IMR-90 (cell line): ENCODE measurements around the gene IGFBP6. TPM values are rescaled to one million over a fixed set of nuclear protein-coding genes. Genes with fewer than 3 reads are reported as not detected.
A peak's percentile ranks its signal among the peaks of the same experiment; 100 is the strongest.

Source experiments
- ATAC-seq: fragments of 200-7000 bp; cut with Tn5 transposase; 2 replicates; pipeline ENCODE4 v1.9.1; 2020; ENCODE audit warnings: low read depth, mild to moderate bottlenecking, moderate library complexity
- BruUV-seq: library from RNA; stranded (reverse); fragments of 400-500 nt; replicated peaks from 2 replicates; lab custom pipeline; 2021; lab: Mats Ljungman, UMichigan
- CTCF ChIA-PET: fragments of 300-600 bp; formaldehyde crosslinking; extraction: SDS; loops from one replicate; lab custom pipeline; 2021; ENCODE audit warnings: antibody characterized with exemption; lab: Yijun Ruan, JAX
- POLR2A ChIA-PET: fragments of 300-600 bp; sonication (Branson Sonifier 250); formaldehyde crosslinking; loops from one replicate; lab custom pipeline; 2022; ENCODE audit warnings: antibody characterized with exemption; ENCODE audit not compliant: unreplicated experiment; lab: Charles Lee
- DNase-seq: peaks from one replicate; pipeline ENCODE4 v3.0.0; 2013
- H2AFZ ChIP-seq: replicated peaks from 2 replicates; pipeline ENCODE3; 2013; ENCODE audit warnings: low read length, mild to moderate bottlenecking; ENCODE audit not compliant: poor library complexity
- H2AK5ac ChIP-seq: 2 replicates; pipeline ENCODE4 v1.6.1; 2013; ENCODE audit warnings: low read depth, low read length, inconsistent platforms
- H2AK9ac ChIP-seq: replicated peaks from 2 replicates; pipeline ENCODE3; 2013; ENCODE audit warnings: mild to moderate bottlenecking, low read depth, low read length, moderate library complexity; ENCODE audit not compliant: poor library complexity
- H2BK120ac ChIP-seq: 2 replicates; pipeline ENCODE4 v1.6.1; 2013; ENCODE audit warnings: low read depth, low read length, inconsistent platforms
- H2BK15ac ChIP-seq: 3 replicates; pipeline ENCODE4 v1.6.1; 2013; ENCODE audit warnings: low read depth, low read length, inconsistent platforms
- H2BK20ac ChIP-seq: 2 replicates; pipeline ENCODE4 v1.6.1; 2013; ENCODE audit warnings: low read depth, mild to moderate bottlenecking, inconsistent platforms, low read length, moderate library complexity
- H2BK5ac ChIP-seq: 2 replicates; pipeline ENCODE4 v1.6.1; 2013; ENCODE audit warnings: mild to moderate bottlenecking, low read depth, low read length, inconsistent platforms; ENCODE audit not compliant: poor library complexity, severe bottlenecking
- H3K14ac ChIP-seq: replicated peaks from 2 replicates; pipeline ENCODE4 v1.6.1; 2013; ENCODE audit warnings: low read depth, low read length, inconsistent platforms
- H3K18ac ChIP-seq: 2 replicates; pipeline ENCODE4 v1.6.1; 2013; ENCODE audit warnings: low read depth, low read length, control low read depth
- H3K23ac ChIP-seq: 2 replicates; pipeline ENCODE4 v1.6.1; 2013; ENCODE audit warnings: low read depth, low read length, inconsistent platforms
- H3K27ac ChIP-seq: 2 replicates; pipeline ENCODE4 v1.5.1; 2013; ENCODE audit warnings: mild to moderate bottlenecking, control low read depth, low read length; ENCODE audit not compliant: insufficient read depth
- H3K27me3 ChIP-seq: 2 replicates; pipeline ENCODE4 v1.6.1; 2013; ENCODE audit warnings: low read length; ENCODE audit not compliant: control insufficient read depth, insufficient read depth
- H3K36me3 ChIP-seq: 2 replicates; pipeline ENCODE4 v1.6.1; 2013; ENCODE audit warnings: low read length, mixed read lengths; ENCODE audit not compliant: control insufficient read depth, insufficient read depth
- H3K4ac ChIP-seq: 2 replicates; pipeline ENCODE4 v1.6.1; 2013; ENCODE audit warnings: low read depth, low read length, inconsistent platforms
- H3K4me1 ChIP-seq: 2 replicates; pipeline ENCODE4 v1.6.1; 2013; ENCODE audit warnings: low read length, mixed read lengths; ENCODE audit not compliant: control insufficient read depth, insufficient read depth
- H3K4me2 ChIP-seq: 2 replicates; pipeline ENCODE4 v1.6.1; 2013; ENCODE audit warnings: low read depth, mild to moderate bottlenecking, control low read depth, low read length, moderate library complexity
- H3K4me3 ChIP-seq: 2 replicates; pipeline ENCODE4 v1.5.1; 2013; ENCODE audit warnings: low read depth, mild to moderate bottlenecking, control low read depth, low read length, moderate library complexity; ENCODE audit not compliant: insufficient read depth
- H3K56ac ChIP-seq: 2 replicates; pipeline ENCODE4 v1.6.1; 2013; ENCODE audit warnings: low read length, inconsistent platforms; ENCODE audit not compliant: insufficient read depth; ENCODE audit errors: extremely low read depth
- H3K79me1 ChIP-seq, 2 experiments: 2 replicates each; pipeline ENCODE4 v1.6.1; 2013; ENCODE audit warnings: low read length in 2 of 2, inconsistent platforms in 1 of 2, low read depth in 1 of 2
- H3K9ac ChIP-seq: 2 replicates; pipeline ENCODE4 v1.6.1; 2013; ENCODE audit warnings: low read depth, low read length, control low read depth
- H3K9me1 ChIP-seq: 2 replicates; pipeline ENCODE4 v1.6.1; 2013; ENCODE audit warnings: low read length, inconsistent platforms; ENCODE audit not compliant: insufficient read depth
- H3K9me3 ChIP-seq: 2 replicates; pipeline ENCODE4 v1.6.1; 2013; ENCODE audit warnings: low read length; ENCODE audit not compliant: control insufficient read depth, insufficient read depth
- H4K20me1 ChIP-seq: 2 replicates; pipeline ENCODE4 v1.6.1; 2013; ENCODE audit warnings: low read length, inconsistent platforms; ENCODE audit not compliant: insufficient read depth
- H4K5ac ChIP-seq: 2 replicates; pipeline ENCODE4 v1.6.1; 2013; ENCODE audit warnings: mild to moderate bottlenecking, low read depth, low read length, control low read depth
- H4K8ac ChIP-seq, 2 experiments: 2 replicates each; pipeline ENCODE4 v1.6.1; 2013; ENCODE audit warnings: low read depth in 2 of 2, low read length in 2 of 2, control low read depth in 1 of 2, inconsistent platforms in 1 of 2
- H4K91ac ChIP-seq: 2 replicates; pipeline ENCODE4 v1.6.1; 2013; ENCODE audit warnings: low read depth, low read length, inconsistent platforms; ENCODE audit not compliant: insufficient read depth
- CEBPB ChIP-seq: IDR thresholded peaks from 2 replicates; pipeline ENCODE4 v1.6.1; 2012; ENCODE audit warnings: low read depth, low read length, improper control_type of control experiment
- CHD1 ChIP-seq: IDR thresholded peaks from 2 replicates; pipeline ENCODE4 v1.6.1; 2012; ENCODE audit warnings: low read depth, low read length, improper control_type of control experiment
- FOS ChIP-seq: fragments of 150-350 bp; IDR thresholded peaks from 2 replicates; pipeline ENCODE4 v1.6.1; 2016; ENCODE audit warnings: low read depth, low read length
- MAFK ChIP-seq: IDR thresholded peaks from 2 replicates; pipeline ENCODE4 v1.6.1; 2012; ENCODE audit warnings: low read depth, low read length, improper control_type of control experiment
- MAZ ChIP-seq: IDR thresholded peaks from 2 replicates; pipeline ENCODE4 v1.6.1; 2012; ENCODE audit warnings: low read depth, mild to moderate bottlenecking, low read length, improper control_type of control experiment, moderate library complexity, borderline replicate concordance
- MXI1 ChIP-seq: IDR thresholded peaks from 2 replicates; pipeline ENCODE4 v1.6.1; 2012; ENCODE audit warnings: low read depth, mild to moderate bottlenecking, low read length, moderate library complexity, borderline replicate concordance
- NFE2L2 ChIP-seq: fragments of 150-350 bp; IDR thresholded peaks from 2 replicates; pipeline ENCODE4 v1.6.1; 2016; ENCODE audit warnings: low read depth, mild to moderate bottlenecking, low read length
- POLR2A ChIP-seq: IDR thresholded peaks from 2 replicates; pipeline ENCODE4 v1.6.1; 2012; ENCODE audit warnings: mild to moderate bottlenecking, low read depth, low read length
- RAD21 ChIP-seq: IDR thresholded peaks from 2 replicates; pipeline ENCODE4 v1.6.1; 2012; ENCODE audit warnings: low read length, improper control_type of control experiment
- RCOR1 ChIP-seq: IDR thresholded peaks from 2 replicates; pipeline ENCODE4 v1.6.1; 2012; ENCODE audit warnings: mild to moderate bottlenecking, low read length, improper control_type of control experiment; ENCODE audit not compliant: insufficient replicate concordance
- RFX5 ChIP-seq: IDR thresholded peaks from 2 replicates; pipeline ENCODE4 v1.8.0; 2012; ENCODE audit warnings: low read depth, mild to moderate bottlenecking, low read length, moderate library complexity
- SMC3 ChIP-seq: fragments of 150-350 bp; IDR thresholded peaks from 2 replicates; pipeline ENCODE4 v1.6.1; 2016; ENCODE audit warnings: low read depth, mild to moderate bottlenecking, antibody characterized with exemption, low read length, moderate library complexity
- WGBS, 2 experiments: methylation state at CpG; one replicate each; pipeline versions ENCODE4 v1.1.5 to v1.1.7; 2013; ENCODE audit warnings: missing lambda C conversion rate in 2 of 2; ENCODE audit not compliant: insufficient read length in 1 of 2; ENCODE audit errors: extremely low coverage in 2 of 2; 5-methylcytosine and 5-hydroxymethylcytosine counted together
- dilution Hi-C: fragments of 300-500 bp; cut with HindIII; formaldehyde crosslinking; loops from one replicate; pipeline ENCODE4 v1.14.3; 2018; ENCODE audit warnings: low sequenced_read_pairs; ENCODE audit not compliant: unreplicated experiment
- in situ Hi-C: fragments of 300-500 bp; cut with MboI; formaldehyde crosslinking; loops from 3 replicates; pipeline ENCODE4 v1.14.3; 2019; ENCODE audit warnings: low sequenced_read_pairs, inconsistent platforms, mixed read lengths
- intact Hi-C: fragments of 100-400 bp; cut with micrococcal nuclease; formaldehyde crosslinking; loops from 2 replicates; pipeline ENCODE4 v1.10.0; 2022
- polyA plus RNA-seq, 3 experiments: library from polyadenylated mRNA; depleted of rRNA; stranded (reverse); fragments of >200 nt; gene quantifications; 2 replicates each; pipeline ENCODE4 v1.2.3, GENCODE V29; 2012; ENCODE audit warnings: low replicate concordance in 1 of 3
- total RNA-seq: library from RNA; depleted of rRNA; stranded (reverse); fragments of >200 nt; gene quantifications from 2 replicates; pipeline ENCODE4 v1.2.3, GENCODE V29; 2012
- TF ChIP-seq, protein P1 (sequence below): conservative IDR thresholded peaks from 2 replicates; pipeline ENCODE4 v1.5.1; 2012; ENCODE audit warnings: mild to moderate bottlenecking, low read depth, low read length, improper control_type of control experiment
- TF ChIP-seq, protein P2 (sequence below): fragments of 150-350 bp; IDR thresholded peaks from 2 replicates; pipeline ENCODE4 v1.6.1; 2017; ENCODE audit warnings: mild to moderate bottlenecking, antibody characterized with exemption, low read length, low read depth

Gene IGFBP6
- total and polyA plus RNA-seq, 2 of the 4 experiments (the other 2 are of a cell fraction): 124 to 337 TPM

DNA sequence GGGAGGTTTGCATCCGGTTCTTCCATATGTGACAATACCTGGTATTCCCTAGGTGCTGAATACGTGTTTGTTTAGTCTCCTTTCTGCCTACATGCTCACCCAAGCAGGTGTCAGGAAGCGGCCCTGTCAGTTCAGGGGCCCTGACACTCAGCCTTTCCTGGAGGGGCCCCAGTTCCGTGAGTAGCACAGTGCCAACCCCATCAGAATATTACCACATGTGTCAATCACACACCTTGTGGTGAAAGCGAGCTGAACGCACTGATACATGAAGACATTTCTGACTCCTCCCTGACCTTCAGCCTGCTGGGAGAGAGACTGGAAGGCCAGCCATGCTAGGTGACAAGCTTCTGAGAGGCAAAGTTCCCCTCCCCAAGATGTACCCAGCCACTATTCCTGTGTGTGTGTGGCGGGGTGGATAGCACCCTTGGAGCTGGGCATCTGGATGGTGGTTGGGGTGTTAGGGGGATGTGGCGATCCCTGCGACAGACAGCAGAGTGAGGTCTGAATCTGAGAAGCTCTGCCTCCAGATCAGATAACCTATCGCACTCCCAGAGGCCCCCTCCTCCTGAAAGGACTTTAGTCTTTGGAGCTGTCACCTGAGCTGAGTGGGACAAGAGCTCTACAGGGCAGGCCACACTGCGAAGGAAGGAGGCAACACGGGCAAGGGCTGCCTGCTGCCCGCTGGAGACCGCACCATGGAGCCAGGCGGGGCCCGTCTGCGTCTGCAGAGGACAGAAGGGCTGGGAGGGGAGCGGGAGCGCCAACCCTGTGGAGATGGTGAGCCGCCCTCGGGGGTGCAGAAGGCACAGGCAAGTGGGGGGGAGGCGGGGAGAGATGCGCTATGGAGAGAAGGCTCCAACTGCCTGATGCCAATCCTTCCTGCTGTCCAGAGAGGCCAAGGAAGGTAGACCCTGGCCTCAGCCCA is 5.7 kb downstream of the IGFBP6 start, which contains the start of gene SOAT2:
TSS of gene SOAT2 (plus strand) at position 604 of the 925 bp plus-strand sequence. CDS start at position 696, 92 bp downstream.
- peaks cover 7% of the 10 kb centered on the region; the same call in 1 of the 2 replicates for H3K36me3 ChIP-seq
- TF ChIP-seq RFX5: no peak
- TF ChIP-seq, protein P1, sequence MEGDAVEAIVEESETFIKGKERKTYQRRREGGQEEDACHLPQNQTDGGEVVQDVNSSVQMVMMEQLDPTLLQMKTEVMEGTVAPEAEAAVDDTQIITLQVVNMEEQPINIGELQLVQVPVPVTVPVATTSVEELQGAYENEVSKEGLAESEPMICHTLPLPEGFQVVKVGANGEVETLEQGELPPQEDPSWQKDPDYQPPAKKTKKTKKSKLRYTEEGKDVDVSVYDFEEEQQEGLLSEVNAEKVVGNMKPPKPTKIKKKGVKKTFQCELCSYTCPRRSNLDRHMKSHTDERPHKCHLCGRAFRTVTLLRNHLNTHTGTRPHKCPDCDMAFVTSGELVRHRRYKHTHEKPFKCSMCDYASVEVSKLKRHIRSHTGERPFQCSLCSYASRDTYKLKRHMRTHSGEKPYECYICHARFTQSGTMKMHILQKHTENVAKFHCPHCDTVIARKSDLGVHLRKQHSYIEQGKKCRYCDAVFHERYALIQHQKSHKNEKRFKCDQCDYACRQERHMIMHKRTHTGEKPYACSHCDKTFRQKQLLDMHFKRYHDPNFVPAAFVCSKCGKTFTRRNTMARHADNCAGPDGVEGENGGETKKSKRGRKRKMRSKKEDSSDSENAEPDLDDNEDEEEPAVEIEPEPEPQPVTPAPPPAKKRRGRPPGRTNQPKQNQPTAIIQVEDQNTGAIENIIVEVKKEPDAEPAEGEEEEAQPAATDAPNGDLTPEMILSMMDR: no peak
- no peak for TF ChIP-seq RAD21
- no peak for TF ChIP-seq CHD1
- TF ChIP-seq CEBPB: no peak
- no peak for TF ChIP-seq MAZ
- TF ChIP-seq, protein P2, sequence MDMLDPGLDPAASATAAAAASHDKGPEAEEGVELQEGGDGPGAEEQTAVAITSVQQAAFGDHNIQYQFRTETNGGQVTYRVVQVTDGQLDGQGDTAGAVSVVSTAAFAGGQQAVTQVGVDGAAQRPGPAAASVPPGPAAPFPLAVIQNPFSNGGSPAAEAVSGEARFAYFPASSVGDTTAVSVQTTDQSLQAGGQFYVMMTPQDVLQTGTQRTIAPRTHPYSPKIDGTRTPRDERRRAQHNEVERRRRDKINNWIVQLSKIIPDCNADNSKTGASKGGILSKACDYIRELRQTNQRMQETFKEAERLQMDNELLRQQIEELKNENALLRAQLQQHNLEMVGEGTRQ: no peak
- no peak for TF ChIP-seq SMC3
- no peak for TF ChIP-seq FOS
- TF ChIP-seq POLR2A: no peak
- no peak for TF ChIP-seq MXI1
- TF ChIP-seq MAFK: no peak
- TF ChIP-seq NFE2L2: no peak
- TF ChIP-seq RCOR1: no peak

More for the DNA sequence above, 5.7 kb downstream of the IGFBP6 start, which contains the start of gene SOAT2:
- intact Hi-C loops (no loop called here), in situ Hi-C loops (no loop called here), dilution Hi-C loops (no loop called here)
- no peaks in the 10 kb centered on the region for H3K9me3 ChIP-seq
- H4K8ac ChIP-seq: peak within 1 kb of the TSS in 1 of 2 experiments; percentile 37; a peak in 1 of 4 replicates
- H3K79me1 ChIP-seq: peaks cover 0 to 11% of the 10 kb centered on the region in 2 experiments; a peak in 1 of 4 replicates
- no peak within 1 kb of the TSS for H2AFZ ChIP-seq
- no peak within 1 kb of the TSS for H3K56ac ChIP-seq
- no peak within 1 kb of the TSS for H2BK5ac ChIP-seq
- no peak within 1 kb of the TSS for H2BK15ac ChIP-seq
- CTCF ChIA-PET: interaction anchor here (3.7 kb wide), 1 partner anchor 37 kb away, joined by 21 read pairs; no protein-coding TSS in a partner anchor
- POLR2A ChIA-PET: no interaction called here
- H3K27ac ChIP-seq: no peak within 1 kb of the TSS
- no peak within 1 kb of the TSS; the same call in 1 of the 2 replicates for H4K91ac ChIP-seq
- H2AK5ac ChIP-seq: peak within 1 kb of the TSS; percentile 49; the same call in 1 of the 2 replicates
- DNase-seq (no peak), ATAC-seq (no peak)
- H3K4me2 ChIP-seq: no peak within 1 kb of the TSS
- BruUV-seq: no TSS peak
- H3K27me3 ChIP-seq: no peaks in the 10 kb centered on the region
- no peak within 1 kb of the TSS for H3K4me3 ChIP-seq
- H4K5ac ChIP-seq: no peak within 1 kb of the TSS
- whole genome bisulfite sequencing, 2 experiments: 92% methylated on average over 2 of the region's 23 CpGs; no CpG with 5 or more reads in 1 of the 2 experiments
- H3K23ac ChIP-seq: no peak within 1 kb of the TSS
- H2BK120ac ChIP-seq: no peak within 1 kb of the TSS
- H4K20me1 ChIP-seq: no peaks in the 10 kb centered on the region
- no peak within 1 kb of the TSS for H2AK9ac ChIP-seq
- H3K4ac ChIP-seq: no peak within 1 kb of the TSS
- H3K9me1 ChIP-seq: no peaks in the 10 kb centered on the region
- no peak within 1 kb of the TSS for H3K14ac ChIP-seq
- no peak within 1 kb of the TSS for H2BK20ac ChIP-seq
- no peak within 1 kb of the TSS for H3K18ac ChIP-seq
- H3K4me1 ChIP-seq: peaks cover 12% of the 10 kb centered on the region
- no peak within 1 kb of the TSS for H3K9ac ChIP-seq
